Endothelial cell of umbilical vein (primary cell): Measurements from ENCODE around the gene PTGES2. TPM values are rescaled to one million over a fixed set of nuclear protein-coding genes. Genes with fewer than 3 reads are reported as not detected.

Experiments
- BruUV-seq: library from RNA; stranded (reverse); fragments of 400-500 nt; replicated peaks from 2 replicates; lab custom pipeline; 2021; lab: Mats Ljungman, UMichigan
- CTCF ChIA-PET: fragments of 300-600, 350-600 bp; sonication (Branson Sonifier 250); formaldehyde crosslinking; loops from one replicate; lab custom pipeline; 2021; ENCODE audit warnings: antibody characterized with exemption, inconsistent platforms; lab: Charles Lee
- POLR2A ChIA-PET: fragments of 300-600, 350-600 bp; sonication (Branson Sonifier 250); formaldehyde crosslinking; loops from one replicate; lab custom pipeline; 2021; ENCODE audit warnings: antibody characterized with exemption, inconsistent platforms; lab: Charles Lee
- DNase-seq: peaks from one replicate; pipeline ENCODE4 v3.0.0-alpha.2; 2011; ENCODE audit warnings: low read depth, low spot score
- FAIRE-seq: peaks from 2 replicates; lab custom pipeline; 2011; peaks lifted over from hg19 to GRCh38; lab: Jason Lieb, UNC
- H2AFZ ChIP-seq: 2 replicates; pipeline ENCODE4 v1.6.0; 2012; ENCODE audit warnings: low read depth, low read length, control low read depth, inconsistent platforms
- H3K27ac ChIP-seq: 2 replicates; pipeline ENCODE4 v1.5.1; 2011; ENCODE audit warnings: low read depth, mild to moderate bottlenecking, control low read depth, low read length, moderate library complexity; ENCODE audit not compliant: insufficient read depth
- H3K27me3 ChIP-seq, 2 experiments: 2 replicates each; pipeline versions ENCODE4 v1.6.0 to v1.6.1; 2011; ENCODE audit warnings: low read length in 2 of 2, mixed read lengths in 1 of 2; ENCODE audit not compliant: control insufficient read depth in 2 of 2, insufficient read depth in 2 of 2
- H3K36me3 ChIP-seq, 2 experiments: 2 replicates in 1 of 2; 3 replicates in 1 of 2; pipeline ENCODE4 v1.5.1; 2011; ENCODE audit warnings: low read length in 2 of 2, mild to moderate bottlenecking in 1 of 2, moderate library complexity in 1 of 2; ENCODE audit not compliant: control insufficient read depth in 2 of 2, insufficient read depth in 2 of 2; ENCODE audit errors: extremely low read depth in 1 of 2
- H3K4me1 ChIP-seq: 3 replicates; pipeline ENCODE4 v1.5.1; 2011; ENCODE audit warnings: mild to moderate bottlenecking, low read length; ENCODE audit not compliant: control insufficient read depth, insufficient read depth; ENCODE audit errors: extremely low read depth
- H3K4me2 ChIP-seq: 2 replicates; pipeline ENCODE4 v1.6.1; 2011; ENCODE audit warnings: low read length, control low read depth, mixed read lengths; ENCODE audit not compliant: insufficient read depth
- H3K4me3 ChIP-seq, 3 experiments: fragments of 200-600 bp in 1 of 3; sonication (generic), shearing (Covaris generic) in 1 of 3; replicated peaks in 1 of 3; 2 replicates each; pipeline ENCODE4 v1.5.1; 2011 to 2016; ENCODE audit warnings: control low read depth in 3 of 3, low read length in 3 of 3, mild to moderate bottlenecking in 2 of 3, inconsistent platforms in 1 of 3, low read depth in 1 of 3, moderate library complexity in 1 of 3; ENCODE audit not compliant: insufficient read depth in 1 of 3
- H3K79me2 ChIP-seq: 2 replicates; pipeline ENCODE4 v1.6.0; 2012; ENCODE audit warnings: low read length, inconsistent platforms; ENCODE audit not compliant: control insufficient read depth, insufficient read depth
- H3K9ac ChIP-seq: replicated peaks from 2 replicates; pipeline ENCODE3; 2011; ENCODE audit warnings: low read length, control low read depth; ENCODE audit not compliant: insufficient read depth; ENCODE audit errors: extremely low read depth
- H3K9me1 ChIP-seq: replicated peaks from 3 replicates; pipeline ENCODE4 v1.6.0; 2011; ENCODE audit warnings: mild to moderate bottlenecking, low read length; ENCODE audit not compliant: control insufficient read depth, insufficient read depth; ENCODE audit errors: extremely low read depth
- H3K9me3 ChIP-seq: replicated peaks from 2 replicates; pipeline ENCODE4 v1.5.1; 2012; ENCODE audit warnings: low read length, inconsistent platforms; ENCODE audit not compliant: control insufficient read depth, insufficient read depth
- H4K20me1 ChIP-seq: replicated peaks from 2 replicates; pipeline ENCODE3; 2011; ENCODE audit warnings: mild to moderate bottlenecking, low read length; ENCODE audit not compliant: control insufficient read depth, insufficient read depth; ENCODE audit errors: extremely low read depth
- EZH2 ChIP-seq: IDR thresholded peaks from 2 replicates; pipeline ENCODE4 v1.6.1; 2012; ENCODE audit warnings: borderline replicate concordance, low read depth, mild to moderate bottlenecking, moderate library complexity, low read length, inconsistent platforms; ENCODE audit not compliant: severe bottlenecking
- FOS ChIP-seq: IDR thresholded peaks from 2 replicates; pipeline ENCODE4 v1.6.1; 2011; ENCODE audit warnings: mild to moderate bottlenecking, low read length, moderate library complexity, borderline replicate concordance; ENCODE audit not compliant: insufficient read depth
- GATA2 ChIP-seq: IDR thresholded peaks from 2 replicates; pipeline ENCODE4 v1.7.0; 2011; ENCODE audit warnings: low read depth, mild to moderate bottlenecking, moderate library complexity, mixed read lengths, low read length; ENCODE audit not compliant: insufficient read length, insufficient read depth
- JUN ChIP-seq: IDR thresholded peaks from 2 replicates; pipeline ENCODE4 v1.6.1; 2011; ENCODE audit warnings: borderline replicate concordance, low read depth; ENCODE audit not compliant: insufficient read length, insufficient read depth
- MYC ChIP-seq: IDR thresholded peaks from one replicate; pipeline ENCODE4 v1.6.1; 2011; ENCODE audit warnings: mild to moderate bottlenecking, low read depth, low read length
- POLR2A ChIP-seq: IDR thresholded peaks from 2 replicates; pipeline ENCODE4 v1.6.1; 2012; ENCODE audit warnings: low read depth, mild to moderate bottlenecking, control low read depth, low read length
- POLR2AphosphoS5 ChIP-seq: IDR thresholded peaks from 2 replicates; pipeline ENCODE4 v1.6.1; 2012; ENCODE audit warnings: low read depth, mild to moderate bottlenecking, control low read depth, low read length, moderate library complexity; ENCODE audit not compliant: insufficient read depth
- dilution Hi-C: fragments of 300-500 bp; cut with MboI; formaldehyde crosslinking; loops from one replicate; pipeline ENCODE4 v1.15.0; 2019; ENCODE audit warnings: low sequenced_read_pairs; ENCODE audit not compliant: extremely low pct_ligation_motif_present
- intact Hi-C: fragments of 100-400 bp; cut with micrococcal nuclease; formaldehyde crosslinking; loops from one replicate; pipeline ENCODE4 v1.10.0; 2022
- polyA plus RNA-seq, 4 experiments: library from polyadenylated mRNA; depleted of rRNA in 3 of 4; stranded (reverse) in 3 of 4; unstranded in 1 of 4; fragments of >200 nt; gene quantifications; 2 replicates each; pipeline versions ENCODE4 v1.2.1 to v1.2.3, GENCODE V29; 2011 to 2012; ENCODE audit warnings: missing spikeins in 1 of 4
- total RNA-seq: library from RNA; stranded (reverse); gene quantifications from 2 replicates; pipeline ENCODE4 v1.2.3, GENCODE V29; 2021
- TF ChIP-seq, protein P1 (sequence below), 2 donors: IDR thresholded peaks; 1 replicate in 1 of 2; 2 replicates in 1 of 2; pipeline ENCODE4 v1.5.1; 2011; ENCODE audit warnings: low read length in 2 of 2, mild to moderate bottlenecking in 2 of 2, moderate library complexity in 2 of 2, control low read depth in 1 of 2, inconsistent platforms in 1 of 2, low read depth in 1 of 2; ENCODE audit not compliant: insufficient read depth in 1 of 2; ENCODE audit errors: extremely low read depth in 1 of 2
- TF ChIP-seq, protein P2 (sequence below): IDR thresholded peaks from 2 replicates; pipeline ENCODE4 v1.6.1; 2011; ENCODE audit not compliant: insufficient read depth, insufficient read length

Gene PTGES2
- total and polyA plus RNA-seq, 2 donors (not counting 3 experiments of a cell fraction or from before 2014, with no cell fraction given) = 64.2 to 69.9 TPM

DNA sequence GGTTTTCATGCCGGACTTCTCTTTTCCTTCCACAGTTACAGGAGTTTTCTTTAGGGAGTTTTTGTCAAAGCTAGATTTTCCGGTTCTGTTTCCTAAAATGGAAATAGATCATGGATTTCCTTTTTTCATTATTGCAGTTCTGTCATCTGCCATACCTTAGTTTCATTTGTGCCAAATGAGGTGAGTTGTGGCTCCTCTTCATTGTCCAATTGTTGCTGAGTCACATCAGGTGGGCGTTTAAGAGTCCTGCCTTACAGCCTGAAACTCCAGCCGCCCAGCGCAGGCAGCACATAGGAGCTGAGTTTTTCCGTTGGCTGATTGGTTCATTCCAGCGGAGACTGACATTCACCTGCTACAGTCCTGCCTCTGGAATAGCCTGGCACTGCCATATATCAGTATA lies 45.4 kb downstream of the PTGES2 start:
- no peak for FAIRE-seq
- Histone ChIP-seq H3K79me2 (peaks cover 17% of the 10 kb centered on the region), H3K36me3 (no peaks in the 10 kb centered on the region), H3K9me1 (no peaks in the 10 kb centered on the region), H4K20me1 (no peaks in the 10 kb centered on the region), H3K4me3 (no peak overlapping the region), H3K27ac (no peak overlapping the region), H3K4me1 (peaks cover 18% of the 10 kb centered on the region), H3K27me3 (no peaks in the 10 kb centered on the region), H2AFZ (no peak overlapping the region), H3K9ac (no peak overlapping the region), H3K4me2 (no peak overlapping the region), H3K9me3 (no peaks in the 10 kb centered on the region)
- ChIA-PET POLR2A (no interaction called here), CTCF (interaction anchor here (1.6 to 2.2 kb wide), 3 partner anchors 10 to 139 kb away, joined by 8 to 11 read pairs (median 10); no protein-coding TSS in a partner anchor)
- TF ChIP-seq MYC (no peak), GATA2 (no peak), JUN (no peak), POLR2A (no peak), FOS (no peak), EZH2 (no peak), POLR2AphosphoS5 (no peak)
- TF ChIP-seq, protein P1, sequence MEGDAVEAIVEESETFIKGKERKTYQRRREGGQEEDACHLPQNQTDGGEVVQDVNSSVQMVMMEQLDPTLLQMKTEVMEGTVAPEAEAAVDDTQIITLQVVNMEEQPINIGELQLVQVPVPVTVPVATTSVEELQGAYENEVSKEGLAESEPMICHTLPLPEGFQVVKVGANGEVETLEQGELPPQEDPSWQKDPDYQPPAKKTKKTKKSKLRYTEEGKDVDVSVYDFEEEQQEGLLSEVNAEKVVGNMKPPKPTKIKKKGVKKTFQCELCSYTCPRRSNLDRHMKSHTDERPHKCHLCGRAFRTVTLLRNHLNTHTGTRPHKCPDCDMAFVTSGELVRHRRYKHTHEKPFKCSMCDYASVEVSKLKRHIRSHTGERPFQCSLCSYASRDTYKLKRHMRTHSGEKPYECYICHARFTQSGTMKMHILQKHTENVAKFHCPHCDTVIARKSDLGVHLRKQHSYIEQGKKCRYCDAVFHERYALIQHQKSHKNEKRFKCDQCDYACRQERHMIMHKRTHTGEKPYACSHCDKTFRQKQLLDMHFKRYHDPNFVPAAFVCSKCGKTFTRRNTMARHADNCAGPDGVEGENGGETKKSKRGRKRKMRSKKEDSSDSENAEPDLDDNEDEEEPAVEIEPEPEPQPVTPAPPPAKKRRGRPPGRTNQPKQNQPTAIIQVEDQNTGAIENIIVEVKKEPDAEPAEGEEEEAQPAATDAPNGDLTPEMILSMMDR (IDR thresholded peaks at IDR 0.05; ENCODE audit: extremely low read depth in 1 of 2, insufficient read depth in 1 of 2, low read depth in 1 of 2, low read length in 2 of 2) = no peak
- TF ChIP-seq, protein P2, sequence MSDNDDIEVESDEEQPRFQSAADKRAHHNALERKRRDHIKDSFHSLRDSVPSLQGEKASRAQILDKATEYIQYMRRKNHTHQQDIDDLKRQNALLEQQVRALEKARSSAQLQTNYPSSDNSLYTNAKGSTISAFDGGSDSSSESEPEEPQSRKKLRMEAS = no peak
- intact Hi-C loops (loop anchor here (5.0 kb wide), 1 partner anchor 45 kb away; no protein-coding TSS in a partner anchor), dilution Hi-C loops (no loop called here)
- no TSS peak for BruUV-seq
- no peak for DNase-seq
